ENCODE data around the gene LRRC39. TPM values are rescaled to one million over a fixed set of nuclear protein-coding genes. Genes with fewer than 3 reads are reported as not detected.

LRRC39 gene
- total RNA-seq, 1 donor from 2014 or later = 1.2 TPM

DNA sequence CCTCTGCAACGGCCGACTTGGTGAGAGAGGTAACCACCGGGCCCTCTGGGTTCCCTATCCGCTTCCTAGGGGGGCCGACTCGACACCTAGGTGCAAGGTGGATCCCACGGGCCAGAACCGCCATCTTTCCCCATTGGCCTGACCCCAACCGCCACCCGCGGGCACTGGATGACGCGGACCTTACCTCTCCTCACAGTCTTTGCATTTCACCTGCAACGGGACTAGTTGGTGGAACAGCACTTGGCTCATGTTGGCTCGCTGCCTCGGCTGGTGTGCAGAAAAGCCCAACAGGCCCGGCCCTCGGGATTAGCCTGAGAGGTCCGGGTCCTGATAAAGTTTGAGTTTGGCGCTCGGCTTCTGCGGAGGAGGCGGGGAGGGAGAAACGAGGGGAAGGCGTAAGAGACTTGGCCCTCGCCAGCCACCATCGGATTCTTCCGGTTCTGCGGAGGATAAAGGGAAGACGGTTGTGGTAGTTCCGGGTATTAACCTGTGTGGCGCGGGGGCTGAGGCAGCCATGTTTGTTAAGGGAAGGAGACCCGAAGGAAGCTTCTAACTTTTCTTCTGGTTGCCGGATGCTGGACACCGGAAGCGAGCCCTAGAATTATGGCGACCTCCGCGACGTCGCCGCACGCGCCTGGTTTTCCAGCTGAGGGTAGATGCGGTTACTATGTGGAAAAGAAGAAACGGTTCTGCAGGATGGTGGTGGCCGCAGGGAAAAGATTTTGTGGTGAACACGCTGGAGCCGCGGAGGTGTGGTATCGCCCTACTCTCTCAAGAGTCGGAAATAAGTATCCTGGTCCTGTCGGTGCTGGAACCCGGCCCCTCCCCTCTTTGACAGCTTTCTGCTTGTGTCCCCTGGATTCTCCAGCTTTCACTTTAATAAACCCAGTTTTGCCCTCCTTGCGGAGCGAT is 45.2 kb downstream of the LRRC39 start, which contains the start of the genes SASS6 and TRMT13:
SASS6 (minus strand) TSS at position 365 of the 912 bp plus-strand sequence; CDS start at position 249, 116 bp downstream.
TRMT13 (plus strand) TSS at position 598 of the 912 bp plus-strand sequence; CDS start at position 604, 6 bp downstream.
- TF ChIP-seq POLR2AphosphoS5 (IDR thresholded peaks at IDR 0.05; ENCODE audit: insufficient read depth in 1 of 2, low read depth in 1 of 2) (peak; percentile 87 to 96), POLR2A (IDR thresholded peaks at IDR 0.05) (no peak)
- TF ChIP-seq, protein P1, sequence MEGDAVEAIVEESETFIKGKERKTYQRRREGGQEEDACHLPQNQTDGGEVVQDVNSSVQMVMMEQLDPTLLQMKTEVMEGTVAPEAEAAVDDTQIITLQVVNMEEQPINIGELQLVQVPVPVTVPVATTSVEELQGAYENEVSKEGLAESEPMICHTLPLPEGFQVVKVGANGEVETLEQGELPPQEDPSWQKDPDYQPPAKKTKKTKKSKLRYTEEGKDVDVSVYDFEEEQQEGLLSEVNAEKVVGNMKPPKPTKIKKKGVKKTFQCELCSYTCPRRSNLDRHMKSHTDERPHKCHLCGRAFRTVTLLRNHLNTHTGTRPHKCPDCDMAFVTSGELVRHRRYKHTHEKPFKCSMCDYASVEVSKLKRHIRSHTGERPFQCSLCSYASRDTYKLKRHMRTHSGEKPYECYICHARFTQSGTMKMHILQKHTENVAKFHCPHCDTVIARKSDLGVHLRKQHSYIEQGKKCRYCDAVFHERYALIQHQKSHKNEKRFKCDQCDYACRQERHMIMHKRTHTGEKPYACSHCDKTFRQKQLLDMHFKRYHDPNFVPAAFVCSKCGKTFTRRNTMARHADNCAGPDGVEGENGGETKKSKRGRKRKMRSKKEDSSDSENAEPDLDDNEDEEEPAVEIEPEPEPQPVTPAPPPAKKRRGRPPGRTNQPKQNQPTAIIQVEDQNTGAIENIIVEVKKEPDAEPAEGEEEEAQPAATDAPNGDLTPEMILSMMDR (IDR thresholded peaks at IDR 0.05) = peak in 1 of 3 experiments; percentile 21
- Histone ChIP-seq H3K36me3 (peaks cover 0 to 10% of the 10 kb centered on the region in 2 donors), H3K9me3 (no peaks in the 10 kb centered on the region), H3K27me3 (no peaks in the 10 kb centered on the region), H3K27ac (peak within 1 kb of the TSS; percentile 57), H3K4me1 (peaks cover 37% of the 10 kb centered on the region), H3K4me3 (peak within 1 kb of the TSS; percentile 83 to 86)
- DNase-seq (ENCODE audit: extremely low spot score in 2 of 2) = peak; percentile 96 to 97
- intact Hi-C loops (cut with DNase I) = loop anchor here (10.0 kb wide), 1 partner anchor 132 kb away; the partner anchor contains the start of gene RTCA

DNA sequence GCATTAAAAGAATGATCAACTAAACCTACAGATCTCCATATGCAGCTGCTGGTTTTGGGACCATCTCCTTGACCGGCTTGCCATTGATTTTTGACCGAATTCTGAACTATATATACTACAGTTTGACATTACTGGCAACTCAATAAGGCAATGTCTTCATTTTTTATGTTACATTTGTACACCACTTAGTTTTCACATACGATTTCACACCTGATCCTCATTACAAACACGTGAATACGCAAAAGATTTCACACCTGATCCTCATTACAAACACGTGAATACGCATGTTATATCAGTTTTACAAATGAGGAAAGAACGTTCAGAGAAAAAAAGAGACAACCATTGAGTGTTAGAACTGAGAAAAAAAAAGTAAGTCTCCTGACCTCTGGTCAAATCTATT is 46.4 kb downstream of the LRRC39 start:
- Histone ChIP-seq H3K4me1 (peaks cover 37% of the 10 kb centered on the region), H3K9me3 (no peaks in the 10 kb centered on the region), H3K36me3 (no peaks in the 10 kb centered on the region), H3K4me3 (no peak overlapping the region), H3K27ac (no peak overlapping the region), H3K27me3 (no peaks in the 10 kb centered on the region)
- DNase-seq (ENCODE audit: extremely low spot score in 2 of 2) = no peak
- intact Hi-C loops (cut with DNase I) = loop anchor here (10.0 kb wide), 1 partner anchor 133 kb away; the partner anchor contains the start of gene RTCA
- no peak for TF ChIP-seq POLR2AphosphoS5 (IDR thresholded peaks at IDR 0.05; ENCODE audit: insufficient read depth in 1 of 2, low read depth in 1 of 2)
- TF ChIP-seq, protein P1 (IDR thresholded peaks at IDR 0.05) = no peak
- TF ChIP-seq POLR2A (IDR thresholded peaks at IDR 0.05) = no peak

DNA sequence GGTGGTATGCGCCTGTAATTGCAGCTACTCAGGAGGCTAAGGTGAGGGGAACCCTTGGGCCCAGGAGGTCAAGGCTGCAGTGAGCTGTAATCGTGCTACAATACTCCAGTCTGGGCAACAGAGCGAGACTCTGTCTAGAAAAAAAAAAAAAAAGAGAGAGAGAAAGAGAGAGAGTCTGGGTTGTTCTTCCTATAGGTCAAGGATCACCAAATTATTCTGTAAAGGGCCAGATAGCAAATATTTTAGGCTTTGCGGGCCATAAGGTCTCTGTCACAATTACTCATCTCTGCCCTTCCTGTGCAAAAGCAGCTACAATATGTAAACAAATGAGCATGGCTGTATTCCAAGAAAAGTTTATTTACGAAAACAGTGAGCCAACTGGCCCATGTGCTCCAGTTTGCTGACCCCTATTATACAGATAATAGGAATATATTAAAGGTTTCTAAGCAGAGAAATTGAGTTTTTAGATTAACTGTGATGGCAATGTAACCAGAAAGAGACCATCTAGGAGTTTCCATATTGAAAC is 47.4 kb downstream of the LRRC39 start:
- Histone ChIP-seq H3K9me3 (no peaks in the 10 kb centered on the region), H3K4me3 (no peak overlapping the region), H3K36me3 (no peaks in the 10 kb centered on the region), H3K27me3 (no peaks in the 10 kb centered on the region), H3K27ac (no peak overlapping the region), H3K4me1 (peaks cover 30% of the 10 kb centered on the region)
- intact Hi-C loops (cut with DNase I) = loop anchor here (10.0 kb wide), 1 partner anchor 134 kb away; the partner anchor contains the start of gene RTCA
- TF ChIP-seq, protein P1 (IDR thresholded peaks at IDR 0.05) = no peak
- TF ChIP-seq POLR2A (IDR thresholded peaks at IDR 0.05) (no peak), POLR2AphosphoS5 (IDR thresholded peaks at IDR 0.05; ENCODE audit: insufficient read depth in 1 of 2, low read depth in 1 of 2) (no peak)
- no peak for DNase-seq (ENCODE audit: extremely low spot score in 2 of 2)

DNA sequence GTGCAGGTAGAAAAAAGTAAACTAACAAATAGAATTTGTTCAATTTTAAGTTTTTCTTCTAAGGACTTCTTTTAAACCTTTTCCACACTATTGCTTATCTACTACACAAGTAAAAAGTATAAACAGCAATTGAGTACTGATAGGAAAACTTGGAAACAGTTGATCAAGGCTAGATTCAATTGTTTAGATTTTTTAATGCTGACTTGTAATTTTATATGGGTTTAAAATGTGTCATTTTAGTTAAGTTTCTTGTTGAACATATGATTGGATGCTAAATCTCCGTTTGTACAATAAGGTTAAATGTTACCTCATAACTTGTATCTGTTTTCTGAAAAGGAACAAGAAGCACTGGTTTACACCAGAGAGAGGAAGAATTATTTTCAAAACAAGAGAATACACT is 50.8 kb downstream of the LRRC39 start:
- Histone ChIP-seq H3K27me3 (no peaks in the 10 kb centered on the region), H3K4me3 (no peak overlapping the region), H3K27ac (no peak overlapping the region), H3K9me3 (no peaks in the 10 kb centered on the region), H3K36me3 (no peaks in the 10 kb centered on the region), H3K4me1 (peaks cover 6% of the 10 kb centered on the region)
- TF ChIP-seq POLR2AphosphoS5 (IDR thresholded peaks at IDR 0.05; ENCODE audit: insufficient read depth in 1 of 2, low read depth in 1 of 2) (no peak), POLR2A (IDR thresholded peaks at IDR 0.05) (no peak)
- TF ChIP-seq, protein P1 (IDR thresholded peaks at IDR 0.05) = no peak
- no peak for DNase-seq (ENCODE audit: extremely low spot score in 2 of 2)
- intact Hi-C loops (cut with DNase I) = no loop called here
